ENCODE measurements around the gene ADAMTSL5.
"Not testable (repeated sequence)": the region's sequence is repeated elsewhere in the genome, so short reads cannot be mapped to it uniquely, and the experiment has no call there.

The ADAMTSL5 gene

GRCh38 chr19:1511318-1512317 lies 1.2 kb downstream of the ADAMTSL5 start:
- no peak for DNase-seq (ENCODE audit: low read depth)

GRCh38 chr19:1510807-1511206 lies 2.0 kb downstream of the ADAMTSL5 start:
- no peak for DNase-seq (ENCODE audit: low read depth)

DNA sequence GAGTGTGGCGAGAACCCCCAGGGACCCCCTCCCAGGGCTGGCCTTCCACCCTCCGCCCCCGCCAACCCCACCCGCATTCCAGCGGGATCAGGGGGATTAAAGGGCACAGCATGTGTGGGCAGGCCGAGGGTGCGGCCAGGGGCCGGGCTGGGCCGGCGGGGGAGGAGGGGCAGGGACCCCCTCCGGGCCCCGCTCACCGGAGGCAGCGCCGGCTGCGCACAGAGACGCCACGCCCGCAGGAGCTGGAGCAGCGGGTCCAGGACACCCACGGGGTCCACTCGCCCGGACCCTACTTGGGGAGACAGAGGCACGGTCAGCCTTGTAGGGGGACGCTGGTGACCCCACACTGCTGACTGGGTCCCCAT lies 2.4 kb downstream of the ADAMTSL5 start:
- DNase-seq (ENCODE audit: low read depth): no peak

GRCh38 chr19:1509602-1510441 lies 3.0 kb downstream of the ADAMTSL5 start:
- DNase-seq (ENCODE audit: low read depth): no peak

DNA sequence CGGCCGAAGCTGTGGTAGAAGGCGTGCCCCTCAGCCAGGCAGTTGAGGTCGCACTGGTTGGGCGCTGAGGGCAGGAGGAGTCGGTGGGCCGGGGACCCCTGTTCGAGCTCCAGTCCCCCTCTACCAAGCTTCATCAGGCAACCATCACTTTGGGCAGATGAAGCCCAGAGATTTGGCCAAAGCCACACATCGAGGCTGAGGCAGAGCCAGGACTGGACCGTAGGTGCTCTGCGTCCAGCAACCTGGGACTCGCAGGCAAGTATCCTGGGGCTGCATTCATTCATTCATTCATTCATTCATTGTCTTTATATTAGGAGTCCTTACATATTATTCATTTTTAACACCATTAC lies 4.3 kb downstream of the ADAMTSL5 start:
- no peak for DNase-seq (ENCODE audit: low read depth)

DNA sequence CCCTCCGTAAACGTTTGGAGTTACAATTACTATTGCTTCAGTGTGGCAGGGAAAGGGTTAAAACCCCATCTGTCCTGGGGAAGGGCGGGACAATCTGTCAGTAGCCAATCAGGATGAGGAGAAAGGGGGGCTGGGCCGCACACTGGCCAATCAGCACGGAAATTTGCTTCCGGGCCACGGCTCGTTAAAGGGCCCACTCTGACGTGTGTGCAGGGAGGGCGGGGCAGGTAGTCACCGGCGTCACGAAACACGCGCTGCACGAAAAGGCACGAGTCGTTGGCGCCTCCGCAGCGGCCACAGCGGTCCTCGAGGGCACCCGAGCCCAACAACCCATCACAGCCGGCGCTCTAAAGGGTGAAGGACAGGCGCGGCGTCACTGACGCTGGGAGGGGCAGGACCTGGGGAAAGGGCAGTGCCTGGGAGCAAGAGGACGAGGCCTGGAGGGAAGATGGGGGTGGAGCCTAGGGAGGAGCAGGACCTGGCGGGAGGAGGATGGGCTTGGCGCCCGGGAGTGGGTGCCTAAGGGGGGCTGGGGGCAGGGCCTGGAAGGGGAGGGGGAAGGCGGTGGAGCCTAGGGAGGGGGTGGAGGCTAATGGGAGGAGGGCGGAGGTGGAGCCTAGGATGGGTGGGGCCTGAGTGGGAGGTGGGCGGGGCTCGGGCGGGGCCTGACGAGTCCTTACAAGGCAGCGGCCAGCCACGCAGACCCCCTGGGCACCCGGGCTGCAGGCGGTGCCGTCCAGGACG lies 4.9 kb downstream of the ADAMTSL5 start:
- DNase-seq (ENCODE audit: low read depth): peak; percentile 83

GRCh38 chr19:1507192-1507660 lies 5.6 kb downstream of the ADAMTSL5 start:
- no peak for DNase-seq (ENCODE audit: low read depth)

GRCh38 chr19:1505991-1506881 lies 6.6 kb downstream of the ADAMTSL5 start:
- DNase-seq (ENCODE audit: low read depth): no peak

DNA sequence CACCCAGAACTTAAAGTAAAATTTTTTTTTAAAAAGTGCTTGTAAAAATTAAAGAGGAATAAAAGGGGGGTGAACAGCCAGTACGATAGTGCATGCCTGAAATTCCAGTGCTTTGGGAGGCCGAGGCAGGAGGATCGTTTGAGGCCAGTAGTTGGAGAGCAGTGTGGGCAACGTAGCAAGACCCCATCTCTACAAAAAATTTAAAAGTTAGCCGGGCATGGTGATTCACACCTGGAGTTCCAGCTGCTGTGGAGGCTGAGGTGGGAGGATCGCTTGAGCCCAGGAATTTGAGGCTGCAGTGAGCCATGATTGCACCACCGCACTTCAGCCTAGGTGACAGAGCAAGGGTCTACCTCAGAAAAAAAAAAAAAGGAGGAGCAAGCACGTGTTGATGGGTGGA lies 7.8 kb downstream of the ADAMTSL5 start:
- DNase-seq (ENCODE audit: low read depth): no peak

- no peak for DNase-seq (ENCODE audit: low read depth)
Measured at GRCh38 chr19:1503925-1504773, 8.7 kb downstream of the ADAMTSL5 start.

GRCh38 chr19:1503089-1503924 lies 9.5 kb downstream of the ADAMTSL5 start:
- peak; percentile 59 for DNase-seq (ENCODE audit: low read depth)

DNA sequence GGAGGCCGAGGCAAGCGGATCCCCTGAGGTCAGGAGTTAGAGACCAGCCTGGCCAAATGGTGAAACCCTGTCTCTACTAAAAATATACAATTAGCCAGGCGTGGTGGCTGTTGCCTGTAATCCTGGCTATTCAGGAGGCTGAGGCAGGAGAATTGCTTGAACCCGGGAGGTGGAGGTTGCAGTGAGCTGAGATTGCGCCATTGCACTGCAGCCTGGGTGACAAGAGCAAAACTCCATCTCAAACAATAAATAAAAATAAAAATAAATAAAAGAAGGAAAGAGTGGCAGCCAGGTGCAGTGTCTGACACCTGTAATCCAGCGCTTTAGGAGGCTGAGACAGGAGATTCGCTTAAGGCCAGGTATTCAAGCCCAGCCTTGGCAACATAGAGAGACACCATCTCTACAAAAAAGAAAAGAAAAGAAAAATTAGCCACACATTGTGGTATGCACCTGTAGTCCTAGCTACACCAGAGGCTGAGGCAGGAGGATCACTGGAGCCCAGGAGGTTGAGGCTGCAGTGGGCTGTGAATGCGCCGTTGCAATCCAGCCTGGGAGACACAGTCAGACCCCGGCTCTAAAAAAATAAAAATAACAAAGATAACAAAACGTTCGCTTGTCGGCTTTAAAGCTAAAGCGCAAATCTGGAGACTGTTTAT lies 10.3 kb downstream of the ADAMTSL5 start:
- DNase-seq (ENCODE audit: low read depth): no peak

DNA sequence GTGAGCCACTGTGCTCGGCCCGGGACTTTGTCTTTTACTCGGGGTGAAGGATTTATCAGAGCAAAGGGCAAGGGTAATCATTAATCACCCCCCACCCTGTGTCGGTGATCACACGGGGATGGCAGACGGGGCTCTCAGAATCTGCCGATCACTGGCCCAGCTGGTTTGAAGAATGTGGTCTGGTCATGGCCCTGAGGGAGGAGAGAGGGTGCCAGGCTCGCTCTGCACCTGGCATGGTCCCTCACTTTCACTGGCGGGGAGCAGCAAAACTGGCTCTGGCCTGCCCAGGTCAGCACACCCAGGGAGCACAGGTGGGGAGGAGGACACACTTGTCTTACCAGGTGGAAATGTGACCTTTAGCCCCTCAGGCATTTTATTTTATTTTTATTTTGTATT lies 11.6 kb downstream of the ADAMTSL5 start:
- DNase-seq (ENCODE audit: low read depth): no peak

GRCh38 chr19:1499231-1499630 lies 13.6 kb downstream of the ADAMTSL5 start:
- not testable (repeated sequence) for DNase-seq (ENCODE audit: low read depth)

DNA sequence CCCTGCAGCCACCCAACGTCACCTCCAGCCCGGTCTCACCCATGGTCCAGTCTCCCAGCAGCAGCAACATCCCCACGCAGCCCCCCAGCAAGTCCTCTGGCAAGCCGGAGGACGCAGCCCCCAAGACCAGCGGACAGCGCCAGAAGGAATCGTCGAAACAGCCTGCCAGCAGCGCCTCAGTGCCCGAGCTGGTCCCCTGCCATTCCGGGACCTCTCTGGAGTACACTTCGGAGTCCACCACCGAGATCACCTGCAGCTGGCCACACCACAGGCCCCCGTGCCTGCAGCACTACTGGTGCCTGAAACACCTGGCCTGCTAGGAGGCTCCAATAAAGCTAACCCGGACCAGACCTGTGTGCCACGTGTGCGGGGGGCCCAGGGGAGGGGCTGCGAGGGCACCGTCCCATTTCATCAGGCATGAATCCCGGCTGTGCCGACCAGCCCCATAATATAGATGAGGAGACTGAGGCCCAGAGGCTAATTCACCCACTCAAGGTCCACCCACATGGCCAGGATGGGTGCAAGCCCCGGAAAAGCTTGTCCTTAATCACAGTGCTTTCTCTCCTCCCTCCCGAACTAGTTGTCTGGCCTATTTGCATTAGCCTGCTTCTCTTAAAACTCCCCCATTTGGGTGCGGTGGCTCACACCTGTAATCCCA lies 15.1 kb downstream of the ADAMTSL5 start:
- no peak for DNase-seq (ENCODE audit: low read depth)

- DNase-seq (ENCODE audit: low read depth): no peak
Measured at GRCh38 chr19:1496714-1497577, 15.9 kb downstream of the ADAMTSL5 start.

All from activated T-cell treated with anti-CD3 and anti-CD28 coated beads for 1 hour (primary cell).